AG09309 (cell line): ENCODE data around the gene VAPA.

Experiments used
- DNase-seq: peaks from one replicate; pipeline ENCODE4 v3.0.0-alpha.2; 2010; ENCODE audit warnings: low read depth
- H3K4me3 ChIP-seq: 2 replicates; pipeline ENCODE4 v1.5.1; 2011; ENCODE audit warnings: mild to moderate bottlenecking, low read depth, low read length, moderate library complexity; ENCODE audit not compliant: control insufficient read depth
- TF ChIP-seq, protein P1 (sequence below): IDR thresholded peaks from 2 replicates; pipeline ENCODE4 v1.5.1; 2011; ENCODE audit warnings: mild to moderate bottlenecking, low read depth, low read length, inconsistent platforms; ENCODE audit not compliant: insufficient read depth, control insufficient read depth; ENCODE audit errors: missing control alignments

VAPA gene

DNA sequence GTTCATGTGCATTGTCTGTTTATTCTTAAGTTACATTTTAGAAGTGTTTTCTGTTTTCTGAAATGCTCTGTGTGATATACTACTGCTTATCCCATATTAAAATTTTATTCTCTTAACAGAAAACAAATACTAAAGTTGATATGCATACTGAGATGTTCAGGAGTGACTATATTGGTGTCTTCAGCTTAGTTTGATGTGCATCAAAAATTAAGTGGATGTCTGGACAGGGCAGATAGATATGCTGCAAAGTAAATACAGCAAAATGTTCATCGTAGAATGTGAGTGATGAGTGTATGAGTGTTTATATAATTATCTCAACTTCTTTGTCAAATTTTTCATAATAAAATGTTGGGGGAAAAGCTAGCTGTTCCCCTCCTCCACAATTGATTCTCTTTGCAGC lies 13.2 kb downstream of the VAPA start:
- TF ChIP-seq, protein P1, sequence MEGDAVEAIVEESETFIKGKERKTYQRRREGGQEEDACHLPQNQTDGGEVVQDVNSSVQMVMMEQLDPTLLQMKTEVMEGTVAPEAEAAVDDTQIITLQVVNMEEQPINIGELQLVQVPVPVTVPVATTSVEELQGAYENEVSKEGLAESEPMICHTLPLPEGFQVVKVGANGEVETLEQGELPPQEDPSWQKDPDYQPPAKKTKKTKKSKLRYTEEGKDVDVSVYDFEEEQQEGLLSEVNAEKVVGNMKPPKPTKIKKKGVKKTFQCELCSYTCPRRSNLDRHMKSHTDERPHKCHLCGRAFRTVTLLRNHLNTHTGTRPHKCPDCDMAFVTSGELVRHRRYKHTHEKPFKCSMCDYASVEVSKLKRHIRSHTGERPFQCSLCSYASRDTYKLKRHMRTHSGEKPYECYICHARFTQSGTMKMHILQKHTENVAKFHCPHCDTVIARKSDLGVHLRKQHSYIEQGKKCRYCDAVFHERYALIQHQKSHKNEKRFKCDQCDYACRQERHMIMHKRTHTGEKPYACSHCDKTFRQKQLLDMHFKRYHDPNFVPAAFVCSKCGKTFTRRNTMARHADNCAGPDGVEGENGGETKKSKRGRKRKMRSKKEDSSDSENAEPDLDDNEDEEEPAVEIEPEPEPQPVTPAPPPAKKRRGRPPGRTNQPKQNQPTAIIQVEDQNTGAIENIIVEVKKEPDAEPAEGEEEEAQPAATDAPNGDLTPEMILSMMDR: no peak
- no peak overlapping the region for H3K4me3 ChIP-seq
- DNase-seq: no peak

GRCh38 chr18:9927392-9928063 lies 13.7 kb downstream of the VAPA start:
- TF ChIP-seq, protein P1: no peak
- no peak for DNase-seq
- H3K4me3 ChIP-seq: no peak overlapping the region

GRCh38 chr18:9928646-9929259 lies 14.9 kb downstream of the VAPA start:
- TF ChIP-seq, protein P1: no peak
- H3K4me3 ChIP-seq: no peak overlapping the region
- no peak for DNase-seq

DNA sequence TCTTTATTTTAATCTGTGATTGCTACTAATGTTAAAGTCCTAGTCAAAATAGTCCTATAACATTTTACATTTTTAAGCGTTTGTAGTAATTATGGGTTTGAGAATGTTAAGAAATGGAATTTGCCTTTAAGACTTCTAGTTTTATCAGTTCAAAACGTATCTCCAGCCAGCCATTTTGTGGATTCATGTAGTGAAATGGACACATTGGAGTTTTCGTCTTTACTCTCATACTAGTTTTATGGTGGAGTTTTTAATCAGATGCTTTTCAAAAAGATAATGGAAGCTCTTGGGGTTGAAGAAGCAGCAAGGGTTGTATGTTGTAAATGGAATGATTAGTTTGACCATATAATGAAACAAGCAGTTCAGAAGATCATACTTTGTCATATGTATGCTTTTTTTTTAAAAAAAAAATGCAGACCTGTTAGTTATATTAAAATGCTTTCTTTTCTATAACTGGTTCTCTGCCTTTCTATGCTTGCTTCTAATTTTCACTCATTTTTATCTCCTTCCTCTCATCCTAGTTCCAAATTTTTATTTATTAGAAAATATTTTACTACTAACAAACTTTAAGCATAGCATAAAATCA lies 16.6 kb downstream of the VAPA start:
- H3K4me3 ChIP-seq: no peak overlapping the region
- no peak for DNase-seq
- TF ChIP-seq, protein P1: no peak

- TF ChIP-seq, protein P1: no peak
- H3K4me3 ChIP-seq: no peak overlapping the region
- DNase-seq: no peak
These were observed 17.3 kb downstream of the VAPA start for GRCh38 chr18:9931146-9931545.

DNA sequence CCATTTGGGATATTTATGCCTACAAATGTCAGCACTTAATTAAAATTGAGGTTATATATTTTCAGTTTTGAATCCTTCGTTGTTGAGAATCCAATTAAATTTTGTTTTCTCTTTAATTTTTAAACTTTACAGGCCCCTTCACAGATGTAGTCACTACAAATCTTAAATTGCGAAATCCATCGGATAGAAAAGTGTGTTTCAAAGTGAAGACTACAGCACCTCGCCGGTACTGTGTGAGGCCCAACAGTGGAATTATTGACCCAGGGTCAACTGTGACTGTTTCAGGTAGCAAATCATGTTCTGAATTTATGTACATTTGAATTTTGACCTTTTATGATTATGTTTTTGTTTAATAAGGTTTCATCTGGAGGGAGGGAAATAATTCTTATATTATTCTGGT lies 17.9 kb downstream of the VAPA start:
- TF ChIP-seq, protein P1: no peak
- no peak overlapping the region for H3K4me3 ChIP-seq
- DNase-seq: no peak
